SK-N-SH treated with all-trans-retinoic acid at 6 μM for 48 hours (cell line): ENCODE results near the gene ASTN1.

Experiments used
- OSR1 ChIP-seq: fragments of 250-450 bp; sonication (Bioruptor Pico); IDR thresholded peaks from 2 replicates; pipeline ENCODE4 v1.8.0; 2022; ENCODE audit warnings: moderate library complexity, mild to moderate bottlenecking, inconsistent platforms
- PATZ1 ChIP-seq: fragments of 250-450 bp; sonication (Bioruptor Pico); IDR thresholded peaks from 2 replicates; pipeline ENCODE4 v1.8.0; 2020; ENCODE audit warnings: mild to moderate bottlenecking, moderate library complexity, borderline replicate concordance
- RARB ChIP-seq: fragments of 250-450 bp; sonication (Bioruptor Pico); IDR thresholded peaks from 2 replicates; pipeline ENCODE4 v1.8.0; 2021; ENCODE audit warnings: mild to moderate bottlenecking, moderate library complexity

GRCh38 chr1:177017287-177017852, 147.1 kb downstream of the ASTN1 start:
- TF ChIP-seq RARB (CRISPR knock-in tag) = no peak
- no peak for TF ChIP-seq OSR1 (CRISPR knock-in tag)
- TF ChIP-seq PATZ1 (CRISPR knock-in tag) = no peak
